ENCODE data around the gene NELL1. TPM values are rescaled to one million over a fixed set of nuclear protein-coding genes. Genes with fewer than 3 reads are reported as not detected.

NELL1 gene
- polyA plus RNA-seq, 2 of the 4 experiments (the other 2 are of a cell fraction): not detected

DNA sequence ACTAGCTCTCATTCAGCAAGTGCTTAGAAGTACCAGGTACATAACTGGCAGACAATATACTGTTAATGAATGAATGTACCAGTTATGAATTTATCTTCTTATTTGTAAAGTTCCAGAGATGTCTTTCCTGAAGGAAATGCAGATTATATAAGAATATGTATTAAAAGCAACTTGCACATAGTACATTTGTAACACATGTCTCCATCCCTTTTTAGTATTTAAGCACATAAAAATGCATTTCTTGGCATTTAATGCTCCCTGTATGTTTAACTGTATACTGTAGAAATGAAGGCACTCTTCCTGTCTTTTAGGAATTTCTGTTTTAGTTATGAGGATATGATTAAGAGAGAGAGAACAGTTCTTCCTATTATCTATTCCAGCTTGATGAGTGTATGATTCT is 241.3 kb downstream of the NELL1 start:
- ChIA-PET CTCF (no interaction called here), POLR2A (no interaction called here)
- TF ChIP-seq RAD21 (conservative IDR thresholded peaks at IDR 0.05 in 1 of 2, IDR thresholded peaks at IDR 0.05 in 1 of 2): no peak
- TF ChIP-seq POLR2AphosphoS2 (conservative IDR thresholded peaks at IDR 0.05; ENCODE audit: low read length): no peak
- no peak for TF ChIP-seq MAFK (IDR thresholded peaks at IDR 0.05; ENCODE audit: partially characterized antibody)
- no peak for TF ChIP-seq POLR2A (IDR thresholded peaks at IDR 0.05; ENCODE audit: low read length)
- no peak for TF ChIP-seq NPAS2 (CRISPR knock-in tag; IDR thresholded peaks at IDR 0.05; ENCODE audit: borderline replicate concordance)
- no peak for DNase-seq (ENCODE audit: low read depth in 1 of 2, low spot score in 1 of 2)
- ATAC-seq: no peak
- Histone ChIP-seq H3K4me1 (no peaks in the 10 kb centered on the region), H3K9me3 (no peaks in the 10 kb centered on the region), H3K4me3 (no peak overlapping the region), H3K4me2 (no peak overlapping the region), H3K27ac (no peak overlapping the region)
- FAIRE-seq: no peak

DNA sequence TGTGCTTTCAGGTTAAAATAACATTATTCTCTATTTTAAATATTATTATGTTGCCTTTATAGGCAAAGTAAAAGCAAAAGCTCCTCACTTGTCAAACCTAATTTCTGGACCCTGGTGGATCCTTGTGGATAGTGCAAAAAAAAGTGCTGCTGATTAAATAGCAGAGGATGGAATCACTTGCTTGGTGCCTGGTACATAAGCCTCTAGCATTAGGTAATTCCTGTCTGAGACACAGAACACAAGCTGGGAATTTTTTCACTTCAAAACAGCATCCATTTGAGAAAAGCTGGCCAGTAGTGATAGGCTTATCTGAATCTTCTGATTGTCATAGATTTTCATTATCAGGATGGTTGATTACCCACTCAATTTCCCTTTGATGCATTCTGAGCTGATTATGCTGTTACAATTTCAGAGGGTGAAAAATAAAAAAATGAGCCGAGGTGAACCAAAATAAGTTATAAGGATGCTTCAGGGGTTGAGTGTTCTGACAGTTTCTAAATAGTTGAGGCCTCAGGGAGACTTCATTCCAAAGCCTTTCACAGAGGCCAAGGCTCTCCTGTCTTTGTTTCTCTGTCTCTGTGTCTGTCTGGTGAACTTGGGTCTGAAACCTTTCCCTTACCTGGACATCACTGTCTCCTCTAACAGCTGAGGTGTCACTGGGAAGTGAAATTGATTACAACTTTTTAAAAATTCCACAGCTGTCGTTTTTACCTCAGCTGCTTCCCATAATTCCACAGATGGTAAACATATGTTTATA is 242.9 kb downstream of the NELL1 start:
- H3K4me1 ChIP-seq: no peaks in the 10 kb centered on the region
- no peak for FAIRE-seq
- no peak for DNase-seq (ENCODE audit: low read depth in 1 of 2, low spot score in 1 of 2)
- ChIA-PET CTCF (no interaction called here), POLR2A (no interaction called here)
- no peak overlapping the region for H3K27ac ChIP-seq
- WGBS (ENCODE audit: missing lambda C conversion rate): 1% methylated on average over 2 of the region's 2 CpGs
- H3K4me2 ChIP-seq: no peak overlapping the region
- no peak overlapping the region for H3K4me3 ChIP-seq
- no peak for ATAC-seq
- H3K9me3 ChIP-seq: no peaks in the 10 kb centered on the region
- no peak for TF ChIP-seq USF2 (IDR thresholded peaks at IDR 0.05)
- no peak for TF ChIP-seq RARB (CRISPR knock-in tag; IDR thresholded peaks at IDR 0.05)

DNA sequence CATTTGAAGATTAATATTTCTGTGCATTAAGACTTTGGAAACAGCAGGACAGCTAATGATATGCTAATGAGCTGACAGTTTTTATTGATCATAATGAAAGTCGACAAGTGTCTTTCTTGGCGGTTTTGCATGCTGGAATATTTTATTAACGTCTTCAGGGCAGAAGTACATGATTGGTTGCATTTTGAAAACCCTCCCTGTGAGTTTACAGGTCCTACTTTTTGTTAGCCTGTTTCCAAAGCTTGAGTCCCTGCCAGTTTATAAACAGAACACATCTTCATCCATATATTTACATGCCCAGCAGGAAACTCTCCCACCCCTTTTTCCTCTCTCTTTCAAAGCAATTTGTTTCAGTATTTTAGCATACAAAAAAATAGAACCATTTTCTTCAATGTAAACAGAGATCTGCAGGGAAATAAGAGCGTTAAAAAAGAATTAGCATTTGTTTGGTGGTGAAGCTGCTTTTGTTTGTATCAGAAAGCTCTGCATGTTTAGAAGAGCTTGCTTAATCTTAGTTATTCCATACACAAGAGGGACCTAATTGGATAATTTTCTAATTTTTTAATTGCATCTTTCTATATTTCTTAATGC is 243.6 kb downstream of the NELL1 start:
- Histone ChIP-seq H3K9me3 (no peaks in the 10 kb centered on the region), H3K4me2 (no peak overlapping the region), H3K4me3 (no peak overlapping the region), H3K27ac (no peak overlapping the region), H3K4me1 (no peaks in the 10 kb centered on the region)
- TF ChIP-seq, protein P1, sequence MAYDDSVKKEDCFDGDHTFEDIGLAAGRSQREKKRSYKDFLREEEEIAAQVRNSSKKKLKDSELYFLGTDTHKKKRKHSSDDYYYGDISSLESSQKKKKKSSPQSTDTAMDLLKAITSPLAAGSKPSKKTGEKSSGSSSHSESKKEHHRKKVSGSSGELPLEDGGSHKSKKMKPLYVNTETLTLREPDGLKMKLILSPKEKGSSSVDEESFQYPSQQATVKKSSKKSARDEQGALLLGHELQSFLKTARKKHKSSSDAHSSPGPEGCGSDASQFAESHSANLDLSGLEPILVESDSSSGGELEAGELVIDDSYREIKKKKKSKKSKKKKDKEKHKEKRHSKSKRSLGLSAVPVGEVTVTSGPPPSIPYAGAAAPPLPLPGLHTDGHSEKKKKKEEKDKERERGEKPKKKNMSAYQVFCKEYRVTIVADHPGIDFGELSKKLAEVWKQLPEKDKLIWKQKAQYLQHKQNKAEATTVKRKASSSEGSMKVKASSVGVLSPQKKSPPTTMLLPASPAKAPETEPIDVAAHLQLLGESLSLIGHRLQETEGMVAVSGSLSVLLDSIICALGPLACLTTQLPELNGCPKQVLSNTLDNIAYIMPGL (CRISPR knock-in tag; IDR thresholded peaks at IDR 0.05; ENCODE audit: borderline replicate concordance): no peak
- TF ChIP-seq ELK1 (IDR thresholded peaks at IDR 0.05; ENCODE audit: low read depth, low read length) (no peak), EP300 (IDR thresholded peaks at IDR 0.05) (no peak), RCOR1 (IDR thresholded peaks at IDR 0.05; ENCODE audit: low read depth, low read length) (no peak), MAZ (IDR thresholded peaks at IDR 0.05; ENCODE audit: borderline replicate concordance, low read depth, low read length) (no peak), HOXB13 (CRISPR knock-in tag; IDR thresholded peaks at IDR 0.05; ENCODE audit: low read depth) (no peak), MYC (IDR thresholded peaks at IDR 0.05; ENCODE audit: borderline replicate concordance, low read length) (no peak), FOSL2 (IDR thresholded peaks at IDR 0.05) (no peak), FOSL2 (CRISPR knock-in tag; IDR thresholded peaks at IDR 0.05) (no peak), CHD4 (IDR thresholded peaks at IDR 0.05; ENCODE audit: borderline replicate concordance) (no peak), ZNF302 (CRISPR knock-in tag; IDR thresholded peaks at IDR 0.05) (no peak), FOSB (CRISPR knock-in tag; IDR thresholded peaks at IDR 0.05) (no peak), ZSCAN20 (CRISPR knock-in tag; IDR thresholded peaks at IDR 0.05) (no peak), CBX8 (IDR thresholded peaks at IDR 0.05) (no peak), RFX5 (IDR thresholded peaks at IDR 0.05) (no peak), KDM5A (IDR thresholded peaks at IDR 0.05) (no peak), TFCP2L1 (CRISPR knock-in tag; IDR thresholded peaks at IDR 0.05) (no peak), JUNB (IDR thresholded peaks at IDR 0.05) (no peak), USF2 (IDR thresholded peaks at IDR 0.05) (no peak), MAX (IDR thresholded peaks at IDR 0.05) (no peak)
- ChIA-PET CTCF (interaction anchor here (0.6 to 1.0 kb wide), 3 partner anchors 19 to 355 kb away, joined by 3 to 4 read pairs (median 3); no protein-coding TSS in a partner anchor), POLR2A (no interaction called here)
- FAIRE-seq (no peak), DNase-seq (ENCODE audit: low read depth in 1 of 2, low spot score in 1 of 2) (no peak), ATAC-seq (no peak)
- WGBS (ENCODE audit: missing lambda C conversion rate): 18% methylated on average over 4 of the region's 4 CpGs

All from A549 (cell line).